ENCODE data around the gene ZDHHC14. TPM values are rescaled to one million over a fixed set of nuclear protein-coding genes. Genes with fewer than 3 reads are reported as not detected.

Gene ZDHHC14
- total RNA-seq, 1 donor from 2014 or later = 46.1 TPM

- DNase-seq (ENCODE audit: extremely low read depth, low read depth, low spot score) = no peak
Observed at GRCh38 chr6:157651731-157652490, 270.9 kb downstream of the ZDHHC14 start.

GRCh38 chr6:157652601-157653363 lies 271.8 kb downstream of the ZDHHC14 start:
- DNase-seq (ENCODE audit: extremely low read depth, low read depth, low spot score) = no peak

DNA sequence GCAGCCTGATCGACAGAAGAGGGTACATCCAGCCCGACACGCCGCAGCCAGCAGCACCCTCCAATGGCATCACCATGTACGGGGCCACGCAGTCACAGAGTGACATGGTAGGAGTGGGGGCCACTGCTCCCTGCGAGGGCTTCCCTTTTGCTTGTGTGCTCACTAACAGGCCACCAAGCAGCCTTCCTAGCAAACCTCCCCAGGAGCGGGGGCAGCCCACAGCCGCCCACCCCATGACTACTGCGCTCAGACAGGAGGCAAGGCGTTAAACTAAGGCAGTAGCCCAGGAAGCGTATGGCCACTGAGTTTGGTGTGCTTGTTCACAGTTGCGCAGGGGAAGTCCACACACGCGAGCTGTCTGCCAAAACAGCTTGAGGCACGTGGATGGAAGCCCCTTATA lies 272.5 kb downstream of the ZDHHC14 start:
- DNase-seq (ENCODE audit: extremely low read depth, low read depth, low spot score) = no peak

- DNase-seq (ENCODE audit: extremely low read depth, low read depth, low spot score) = no peak
Observed at GRCh38 chr6:157655139-157655538, 274.1 kb downstream of the ZDHHC14 start.

DNA sequence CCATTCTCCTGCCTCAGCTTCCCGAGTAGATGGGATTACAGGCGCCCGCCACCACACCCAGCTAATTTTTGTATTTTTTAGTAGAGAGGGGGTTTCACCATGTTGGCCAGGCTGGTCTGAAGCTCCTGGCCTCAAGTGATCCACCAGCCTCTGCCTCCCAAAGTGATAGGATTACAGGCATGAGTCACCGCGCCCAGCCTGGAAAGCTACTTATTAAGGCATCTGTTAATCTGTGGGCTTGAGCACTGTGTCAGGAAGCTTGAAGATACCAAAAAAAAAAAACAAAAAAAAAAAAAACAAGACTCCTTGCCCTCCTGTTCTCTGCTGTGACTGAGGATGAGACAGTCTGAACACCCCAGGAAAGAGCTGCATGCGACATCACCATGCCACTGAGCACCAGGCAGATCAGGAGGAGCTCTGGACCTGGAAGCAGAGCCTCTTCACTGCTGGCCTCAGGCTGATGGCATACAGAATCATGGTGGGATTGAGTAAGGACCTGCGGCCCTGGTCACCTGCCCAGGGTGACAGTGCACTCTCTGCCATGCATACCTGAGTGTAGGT lies 275.5 kb downstream of the ZDHHC14 start:
- no peak for DNase-seq (ENCODE audit: extremely low read depth, low read depth, low spot score)

DNA sequence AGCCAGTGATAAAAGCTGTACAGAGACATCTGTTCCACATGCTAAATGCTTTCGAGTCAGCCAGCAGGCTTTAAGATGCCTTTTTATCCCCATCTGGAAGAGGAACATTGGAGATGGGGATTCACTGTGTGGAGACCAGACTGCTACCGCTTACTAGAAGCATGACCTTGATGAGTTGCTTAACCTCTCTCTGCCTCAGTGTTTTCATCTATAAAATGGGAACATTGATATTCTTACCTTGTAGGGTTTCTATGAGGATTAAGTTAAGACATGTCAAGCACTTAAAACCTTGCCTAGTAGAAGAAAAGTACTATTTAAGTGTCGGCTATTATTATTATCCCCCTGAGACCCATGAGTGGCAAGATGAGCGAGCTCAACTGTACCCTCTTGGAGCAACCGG lies 276.8 kb downstream of the ZDHHC14 start:
- DNase-seq (ENCODE audit: extremely low read depth, low read depth, low spot score) = no peak

- DNase-seq (ENCODE audit: extremely low read depth, low read depth, low spot score) = no peak
Observed at GRCh38 chr6:157658301-157658700, 277.3 kb downstream of the ZDHHC14 start.

DNA sequence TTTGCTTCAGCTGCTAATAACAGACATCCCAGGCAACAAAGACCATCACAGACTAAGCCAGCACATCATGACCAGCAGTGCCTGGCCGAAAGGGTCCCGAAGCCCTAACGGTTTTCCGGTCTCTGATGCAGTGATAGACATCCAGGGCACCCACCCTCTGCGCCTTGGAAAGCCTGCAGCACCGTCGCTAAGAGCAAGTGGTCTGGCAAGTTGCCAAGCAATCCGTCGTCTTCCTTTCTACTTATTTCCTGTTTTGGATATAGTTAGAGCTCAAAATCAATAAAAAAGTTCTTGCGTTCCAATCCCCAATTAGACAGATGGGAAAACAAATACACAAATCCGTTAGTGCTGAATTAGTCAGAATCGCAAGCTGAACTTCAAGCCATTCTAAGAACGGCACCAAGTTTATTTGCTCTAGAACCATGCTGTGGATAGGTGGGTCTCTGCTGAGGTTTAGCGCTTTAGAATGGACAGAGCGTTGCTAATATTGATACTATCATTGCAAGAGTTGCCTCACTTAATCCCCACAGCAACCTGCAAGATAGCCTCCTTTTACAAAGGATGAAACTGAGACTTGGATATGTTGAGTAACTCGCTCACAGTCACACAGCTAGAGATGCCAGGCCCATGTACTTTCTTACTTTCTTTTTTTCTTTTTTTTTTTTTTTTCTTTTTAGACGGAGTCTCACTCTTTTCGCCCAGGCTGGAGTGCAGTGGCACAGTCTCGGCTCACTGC lies 278.7 kb downstream of the ZDHHC14 start:
- DNase-seq (ENCODE audit: extremely low read depth, low read depth, low spot score) = no peak

DNA sequence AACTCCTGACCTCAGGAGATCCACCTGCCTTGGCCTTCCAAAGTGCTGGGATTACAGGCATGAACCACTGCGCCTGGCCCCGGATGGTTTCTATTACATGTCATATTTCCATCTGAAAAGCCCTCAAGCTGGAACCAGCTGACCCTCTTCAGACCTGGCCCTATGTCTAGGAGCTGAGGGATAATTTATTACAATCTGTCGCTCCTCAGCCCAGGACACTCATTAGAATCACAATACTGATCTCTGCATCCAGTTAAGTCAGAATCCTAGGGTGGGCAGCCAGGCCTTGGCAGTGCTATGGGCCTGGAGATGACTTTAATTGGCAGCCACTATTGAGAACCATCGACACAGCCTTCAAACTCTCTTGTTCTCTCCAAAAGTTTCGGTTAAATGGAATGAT lies 279.4 kb downstream of the ZDHHC14 start:
- no peak for DNase-seq (ENCODE audit: extremely low read depth, low read depth, low spot score)

- DNase-seq (ENCODE audit: extremely low read depth, low read depth, low spot score) = no peak
Observed at GRCh38 chr6:157661652-157662051, 280.7 kb downstream of the ZDHHC14 start.

DNA sequence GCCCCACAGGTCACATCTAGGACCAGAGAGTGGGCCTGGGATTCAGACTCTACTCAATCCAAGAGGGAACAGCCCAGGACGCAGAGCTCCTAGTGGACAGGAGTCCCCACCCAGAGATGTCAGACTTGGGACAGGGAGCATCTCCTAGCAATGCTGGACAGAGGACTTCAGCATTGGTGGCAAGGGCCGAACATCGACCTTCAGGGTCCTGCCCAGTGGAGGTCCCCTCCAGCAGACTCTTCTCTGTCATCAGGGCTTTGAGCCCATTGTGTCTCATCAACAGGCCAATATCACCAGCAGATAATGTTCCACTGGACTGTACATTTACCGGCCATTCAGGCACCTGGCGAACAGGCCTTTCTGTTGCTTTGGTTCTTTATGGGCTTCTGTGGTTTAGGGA lies 282.3 kb downstream of the ZDHHC14 start:
- DNase-seq (ENCODE audit: extremely low read depth, low read depth, low spot score) = no peak

DNA sequence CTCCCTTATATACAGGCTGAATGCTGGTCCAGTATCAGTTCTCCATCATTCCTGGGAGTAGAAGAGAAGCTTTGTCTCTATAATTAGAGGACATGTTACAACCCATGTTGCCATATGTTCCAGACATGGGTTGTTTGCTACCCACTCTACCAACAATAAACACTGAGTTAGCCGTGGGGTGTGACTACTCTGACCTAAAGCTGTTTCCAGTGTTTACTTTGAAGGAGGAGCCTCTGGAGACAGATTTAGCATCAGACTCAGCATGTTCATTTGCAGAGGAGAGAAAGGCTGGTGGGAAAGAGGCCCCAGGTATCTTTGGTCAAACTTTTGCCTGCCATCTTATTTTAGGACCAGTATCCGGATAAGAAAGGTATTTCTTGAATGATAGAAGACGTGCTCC lies 284.2 kb downstream of the ZDHHC14 start:
- no peak for DNase-seq (ENCODE audit: extremely low read depth, low read depth, low spot score)

GRCh38 chr6:157666729-157667128 lies 285.7 kb downstream of the ZDHHC14 start:
- no peak for DNase-seq (ENCODE audit: extremely low read depth, low read depth, low spot score)

DNA sequence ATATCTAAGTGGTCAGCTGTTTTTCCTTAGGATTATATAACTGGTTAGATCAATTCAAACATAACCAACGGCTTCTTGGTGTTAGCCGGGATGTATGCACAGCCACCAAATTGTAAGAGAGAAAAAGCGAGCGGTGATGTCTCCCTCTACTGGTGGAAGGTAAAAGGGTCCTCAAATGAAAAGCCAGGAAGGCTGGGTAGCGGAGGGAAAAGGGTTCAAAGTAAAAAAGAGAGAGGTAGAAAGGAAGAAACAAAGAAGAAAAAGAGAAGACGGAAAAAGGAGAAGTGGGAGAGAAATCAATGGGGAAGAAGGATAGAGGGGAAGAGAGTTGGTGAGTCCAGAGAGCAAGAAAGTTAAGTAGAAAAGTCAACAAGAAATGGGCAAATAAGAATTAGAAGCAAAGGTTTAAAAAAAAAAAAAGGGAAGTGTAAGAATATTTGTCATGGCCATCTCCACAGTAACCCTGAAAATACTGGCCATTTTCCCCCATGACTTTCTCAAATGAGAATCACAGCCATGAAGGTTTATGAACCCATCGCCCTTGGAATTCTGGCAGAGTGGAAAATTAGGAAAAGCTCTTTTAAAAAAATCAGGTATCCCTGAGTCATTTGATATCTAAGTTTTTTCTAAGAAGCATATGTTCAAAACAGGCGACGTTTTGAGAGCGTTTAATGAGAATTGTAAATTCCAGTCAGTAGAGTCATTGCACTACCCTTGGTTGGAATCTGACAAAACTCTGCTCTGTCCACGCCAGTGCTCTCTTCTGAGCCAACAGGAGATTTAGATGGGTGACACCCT lies 286.4 kb downstream of the ZDHHC14 start:
- no peak for DNase-seq (ENCODE audit: extremely low read depth, low read depth, low spot score)

- DNase-seq (ENCODE audit: extremely low read depth, low read depth, low spot score) = no peak
Observed at GRCh38 chr6:157668009-157668401, 287.0 kb downstream of the ZDHHC14 start.

- no peak for DNase-seq (ENCODE audit: extremely low read depth, low read depth, low spot score)
Observed at GRCh38 chr6:157668713-157669112, 287.7 kb downstream of the ZDHHC14 start.

DNA sequence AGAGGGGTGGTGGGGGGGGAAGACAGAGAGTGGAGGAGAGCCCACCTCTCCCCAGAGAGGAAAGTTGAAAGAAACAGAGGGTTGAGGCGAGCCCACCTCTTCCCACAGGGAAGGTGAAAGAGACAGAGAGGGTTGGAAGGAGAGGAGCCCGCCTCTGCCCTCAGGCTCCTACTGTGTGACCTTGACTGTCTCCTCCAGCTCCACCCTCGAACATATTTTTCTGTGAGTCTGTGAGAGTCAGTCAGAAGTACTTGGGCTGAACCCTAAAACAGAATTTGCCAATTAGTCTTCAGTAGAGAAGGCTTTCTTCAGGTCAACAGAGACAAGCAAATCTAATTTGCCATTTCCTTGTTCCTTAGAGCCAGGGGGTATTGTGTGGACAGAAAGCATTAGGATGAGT lies 288.3 kb downstream of the ZDHHC14 start:
- no peak for DNase-seq (ENCODE audit: extremely low read depth, low read depth, low spot score)

- DNase-seq (ENCODE audit: extremely low read depth, low read depth, low spot score) = no peak
Observed at GRCh38 chr6:157669747-157670216, 288.8 kb downstream of the ZDHHC14 start.

GRCh38 chr6:157670466-157671186 lies 289.6 kb downstream of the ZDHHC14 start:
- no peak for DNase-seq (ENCODE audit: extremely low read depth, low read depth, low spot score)

Measured in glomerular endothelial cell (primary cell).